ENCODE measurements around the gene MED27.

- TF ChIP-seq CTCF (IDR thresholded peaks at IDR 0.05), result no peak
- no peak for TF ChIP-seq POLR2AphosphoS5 (IDR thresholded peaks at IDR 0.05; ENCODE audit: low read depth, low read length)
Observed at GRCh38 chr9:132040808-132041207, 38.9 kb downstream of the MED27 start.

All from Panc1 (cell line).